Neuron (in vitro differentiated cells): ENCODE measurements around the gene GRAMD1A.

Experiments
- H2AFZ ChIP-seq: one replicate; pipeline ENCODE4 v1.6.1; 2013; ENCODE audit warnings: low read depth, mild to moderate bottlenecking, inconsistent platforms, low read length, moderate library complexity
- H3K27me3 ChIP-seq: one replicate; pipeline ENCODE4 v1.6.1; 2013; ENCODE audit warnings: low read length; ENCODE audit not compliant: insufficient read depth
- H3K36me3 ChIP-seq: one replicate; pipeline ENCODE4 v1.6.1; 2013; ENCODE audit warnings: low read length; ENCODE audit not compliant: insufficient read depth
- H3K4me1 ChIP-seq: one replicate; pipeline ENCODE4 v1.6.1; 2013; ENCODE audit warnings: low read length; ENCODE audit not compliant: insufficient read depth
- H3K4me3 ChIP-seq: 2 replicates; pipeline ENCODE4 v1.5.1; 2013; ENCODE audit warnings: mild to moderate bottlenecking, low read length, moderate library complexity
- H3K9me3 ChIP-seq: one replicate; pipeline ENCODE4 v1.6.1; 2013; ENCODE audit warnings: low read length

GRAMD1A gene

DNA sequence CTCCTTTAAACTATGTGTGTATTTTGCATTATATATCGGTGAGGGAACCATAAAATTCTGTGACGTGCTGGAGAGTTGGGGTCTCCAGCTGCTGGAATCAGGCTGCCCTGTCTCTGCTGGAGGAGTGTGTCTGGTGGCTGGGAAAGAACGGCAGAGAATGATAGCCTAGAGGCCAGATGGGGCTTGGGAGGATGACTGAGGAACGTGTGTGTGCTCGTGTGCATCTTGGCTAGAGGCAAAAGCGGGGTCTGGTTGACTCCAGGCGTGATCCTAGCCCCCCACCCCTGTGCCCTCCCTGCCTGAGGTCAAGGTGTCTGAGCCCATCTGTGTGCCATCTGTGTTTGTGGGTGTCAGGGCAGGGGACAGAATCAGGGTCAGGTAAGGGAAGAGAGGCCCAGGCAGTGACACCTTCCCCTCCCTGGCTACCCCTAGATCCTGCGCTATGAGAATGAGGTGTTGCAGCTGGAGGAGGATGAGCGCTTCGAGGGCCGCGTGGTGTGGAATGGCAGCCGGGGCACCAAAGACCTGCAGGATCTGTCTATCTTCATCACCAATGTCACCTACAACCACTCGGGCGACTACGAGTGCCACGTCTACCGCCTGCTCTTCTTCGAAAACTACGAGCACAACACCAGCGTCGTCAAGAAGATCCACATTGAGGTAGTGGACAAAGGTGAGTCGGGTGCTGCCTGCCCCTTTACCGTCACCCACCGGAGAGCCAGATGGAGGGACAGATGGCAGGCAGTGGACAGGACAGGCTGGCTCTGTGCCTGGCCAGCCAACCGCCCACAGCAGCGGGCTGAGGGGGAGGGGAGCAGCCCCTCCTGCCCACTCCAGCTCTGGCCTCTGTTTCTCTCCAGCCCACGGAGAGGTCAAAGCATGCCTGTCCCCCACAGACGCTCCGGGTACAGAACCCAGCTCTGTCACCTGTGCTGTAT lies 33.2 kb downstream of the GRAMD1A start:
- Histone ChIP-seq H3K4me3 (no peak overlapping the region), H3K36me3 (peaks cover 2% of the 10 kb centered on the region), H3K9me3 (no peaks in the 10 kb centered on the region), H3K27me3 (peaks cover 26% of the 10 kb centered on the region), H3K4me1 (peaks cover 9% of the 10 kb centered on the region), H2AFZ (no peak overlapping the region)

GRCh38 chr19:35034005-35034502 lies 33.9 kb downstream of the GRAMD1A start:
- H3K9me3 ChIP-seq, result no peaks in the 10 kb centered on the region
- H2AFZ ChIP-seq, result no peak overlapping the region

GRCh38 chr19:35034588-35035382 lies 34.7 kb downstream of the GRAMD1A start:
- no peak overlapping the region for H2AFZ ChIP-seq
- H3K4me3 ChIP-seq, result no peak overlapping the region
- no peaks in the 10 kb centered on the region for H3K36me3 ChIP-seq
- peaks cover 11% of the 10 kb centered on the region for H3K4me1 ChIP-seq
- peaks cover 26% of the 10 kb centered on the region for H3K27me3 ChIP-seq
- H3K9me3 ChIP-seq, result no peaks in the 10 kb centered on the region

More at GRCh38 chr19:35034005-35034502, 33.9 kb downstream of the GRAMD1A start:
- peaks cover 9% of the 10 kb centered on the region for H3K4me1 ChIP-seq
- no peak overlapping the region for H3K4me3 ChIP-seq
- peaks cover 26% of the 10 kb centered on the region for H3K27me3 ChIP-seq
- no peaks in the 10 kb centered on the region for H3K36me3 ChIP-seq

DNA sequence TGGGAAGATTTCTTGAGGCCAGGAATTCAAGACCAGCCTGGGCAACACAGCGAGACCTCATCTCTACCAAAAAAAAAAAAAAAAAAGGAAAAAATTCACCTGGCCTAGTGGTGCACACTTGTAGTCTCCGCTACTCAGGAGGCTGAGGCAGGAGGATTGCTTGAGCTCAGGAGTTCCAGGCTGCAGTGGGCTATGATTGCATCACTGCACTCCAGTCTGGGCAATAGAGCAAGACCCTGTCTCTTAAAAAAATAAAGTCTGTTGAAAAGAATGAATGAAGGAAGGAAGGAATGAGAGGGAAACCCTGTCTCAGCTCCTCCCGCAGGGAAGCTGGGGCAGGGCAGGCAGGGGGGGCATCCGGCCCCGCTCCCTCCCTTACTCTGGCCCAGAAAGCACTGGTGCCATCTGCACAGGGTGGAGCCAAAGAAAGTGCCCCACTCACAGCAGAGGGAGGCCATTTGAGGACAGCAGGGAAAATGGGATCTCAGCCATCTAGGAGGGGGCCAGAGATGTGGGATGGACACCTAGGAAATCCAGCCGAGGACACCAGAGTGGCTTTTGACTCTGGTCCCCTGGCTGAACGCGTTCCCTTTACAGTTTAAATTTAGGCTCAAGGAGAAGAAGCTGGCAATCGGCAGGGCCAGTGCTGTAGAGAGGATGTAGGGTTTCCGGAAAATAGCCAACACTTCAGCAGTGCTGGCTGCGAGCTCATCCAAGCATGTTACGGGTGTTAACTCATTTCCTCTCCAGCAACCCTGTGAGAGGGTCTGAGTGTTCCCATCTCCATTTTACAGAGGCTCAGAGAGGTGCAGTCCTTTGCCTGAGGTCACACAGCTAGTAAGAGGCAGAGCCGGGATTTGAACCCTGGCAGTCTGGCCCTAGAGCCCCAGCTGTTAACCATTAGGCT lies 37.8 kb downstream of the GRAMD1A start:
- Histone ChIP-seq H3K27me3 (peaks cover 4% of the 10 kb centered on the region), H3K4me1 (peaks cover 15% of the 10 kb centered on the region), H2AFZ (no peak overlapping the region), H3K4me3 (no peak overlapping the region), H3K9me3 (no peaks in the 10 kb centered on the region), H3K36me3 (no peaks in the 10 kb centered on the region)

- H3K4me1 ChIP-seq, result peaks cover 15% of the 10 kb centered on the region
These were observed 38.7 kb downstream of the GRAMD1A start for GRCh38 chr19:35038623-35039512.

DNA sequence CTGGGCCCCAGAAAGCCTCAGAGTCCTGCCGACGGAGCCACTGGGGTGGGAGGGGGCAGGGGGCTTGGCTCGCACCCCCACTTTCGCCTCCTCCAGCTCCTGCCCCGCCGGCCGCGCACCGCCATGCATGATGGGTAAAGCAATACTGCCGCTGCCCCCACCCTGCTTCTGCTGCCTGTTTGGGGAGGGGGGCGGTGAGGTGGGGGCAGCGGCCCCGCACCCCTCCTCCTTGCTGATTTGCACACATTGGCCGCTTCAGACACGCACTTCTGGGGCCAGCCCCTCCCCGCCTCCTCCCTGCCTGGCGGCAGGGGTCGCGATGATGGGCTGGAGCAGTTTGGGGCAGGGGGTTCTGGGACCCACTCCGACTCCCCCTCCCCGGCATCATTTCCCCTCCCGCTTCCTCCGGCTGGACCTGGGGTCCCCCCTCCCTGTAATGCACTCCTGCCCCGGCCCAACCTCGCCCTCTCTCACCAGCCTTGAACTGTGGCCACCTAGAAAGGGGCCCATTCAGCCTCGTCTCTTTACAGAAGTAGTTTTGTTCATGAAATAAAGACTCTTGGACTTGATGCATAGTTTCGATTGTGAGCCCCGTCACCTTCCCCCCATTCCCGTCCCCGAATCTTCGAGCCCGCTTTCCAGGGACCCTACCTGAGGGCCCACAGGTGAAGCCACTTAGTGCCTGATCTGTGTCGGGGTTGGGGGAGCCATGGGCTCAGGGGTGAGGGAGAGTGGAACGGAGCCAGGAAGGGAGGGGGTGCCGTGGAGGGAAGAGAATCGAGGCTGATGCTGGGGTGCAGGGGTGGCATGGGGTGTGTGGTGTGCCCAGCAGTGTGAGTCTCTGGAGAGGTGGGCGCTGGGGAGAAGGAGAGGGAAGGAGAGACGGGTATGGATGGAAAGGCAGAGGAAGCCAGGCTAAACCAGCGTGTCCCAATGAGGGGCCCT lies 40.0 kb downstream of the GRAMD1A start:
- H3K9me3 ChIP-seq, result no peaks in the 10 kb centered on the region
- H2AFZ ChIP-seq, result no peak overlapping the region
- no peak overlapping the region for H3K4me3 ChIP-seq
- no peaks in the 10 kb centered on the region for H3K36me3 ChIP-seq
- no peaks in the 10 kb centered on the region for H3K27me3 ChIP-seq
- peaks cover 15% of the 10 kb centered on the region for H3K4me1 ChIP-seq

More at GRCh38 chr19:35038623-35039512, 38.7 kb downstream of the GRAMD1A start:
- Histone ChIP-seq H2AFZ (no peak overlapping the region), H3K27me3 (no peaks in the 10 kb centered on the region), H3K9me3 (no peaks in the 10 kb centered on the region), H3K36me3 (no peaks in the 10 kb centered on the region), H3K4me3 (no peak overlapping the region)

- Histone ChIP-seq H3K4me3 (no peak overlapping the region), H3K4me1 (peaks cover 15% of the 10 kb centered on the region), H3K9me3 (no peaks in the 10 kb centered on the region), H3K27me3 (no peaks in the 10 kb centered on the region), H2AFZ (peak overlapping the region; percentile 32), H3K36me3 (no peaks in the 10 kb centered on the region)
These were observed 40.9 kb downstream of the GRAMD1A start for GRCh38 chr19:35040826-35041547.

DNA sequence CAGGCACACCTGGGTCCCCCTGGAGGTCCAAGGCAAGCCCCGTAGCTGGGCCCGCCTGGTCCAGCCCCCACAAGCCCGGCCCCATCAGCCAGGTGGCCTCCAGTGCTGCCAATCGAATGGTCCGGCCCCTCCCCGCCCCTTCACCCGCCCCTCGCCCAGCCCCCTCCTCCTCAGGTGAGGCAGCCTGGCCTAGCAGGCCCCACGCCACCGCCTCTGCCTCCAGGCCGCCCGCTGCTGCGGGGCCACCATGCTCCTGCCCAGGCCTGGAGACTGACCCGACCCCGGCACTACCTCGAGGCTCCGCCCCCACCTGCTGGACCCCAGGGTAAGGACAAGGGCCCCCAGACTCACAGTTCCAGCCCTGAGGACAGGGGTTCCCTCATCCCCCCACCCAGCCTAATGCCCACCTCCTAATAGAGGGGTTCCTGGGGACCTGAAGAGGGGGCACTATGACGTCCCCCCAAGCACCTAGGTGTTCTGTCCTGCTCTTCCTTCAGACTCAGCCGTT lies 41.5 kb downstream of the GRAMD1A start, which contains the start of gene HPN:
Gene HPN, plus strand, starts transcription at position 174 of the 508 bp plus-strand sequence. CDS start 786 bp downstream, outside the sequence.
- Histone ChIP-seq H3K27me3 (no peaks in the 10 kb centered on the region), H3K9me3 (no peaks in the 10 kb centered on the region), H3K36me3 (no peaks in the 10 kb centered on the region), H3K4me3 (no peak within 1 kb of the TSS), H3K4me1 (peaks cover 15% of the 10 kb centered on the region), H2AFZ (peak within 1 kb of the TSS; percentile 32)

GRCh38 chr19:35042056-35042730 lies 42.1 kb downstream of the GRAMD1A start:
- no peaks in the 10 kb centered on the region for H3K9me3 ChIP-seq
- no peaks in the 10 kb centered on the region for H3K27me3 ChIP-seq
- peaks cover 15% of the 10 kb centered on the region for H3K4me1 ChIP-seq
- H3K36me3 ChIP-seq, result no peaks in the 10 kb centered on the region
- no peak overlapping the region for H2AFZ ChIP-seq
- no peak overlapping the region for H3K4me3 ChIP-seq
